OCI-LY1 (cell line): ENCODE results near the gene TTC24.

ENCODE experiments used
- H2AFZ ChIP-seq: fragments of 200-600 bp; sonication (generic), shearing (Covaris generic); 2 replicates; pipeline ENCODE4 v1.6.0; 2014; ENCODE audit warnings: antibody characterized with exemption, mild to moderate bottlenecking, low read length
- H3F3A ChIP-seq: fragments of 200-600 bp; sonication (generic), shearing (Covaris generic); 2 replicates; pipeline ENCODE4 v1.6.0; 2014; ENCODE audit warnings: mild to moderate bottlenecking, antibody characterized with exemption, low read length, moderate library complexity; ENCODE audit not compliant: insufficient read depth
- H3K27ac ChIP-seq: fragments of 200-600 bp; sonication (generic); 2 replicates; pipeline ENCODE4 v1.5.1; 2014; ENCODE audit warnings: low read length, mixed run types, mild to moderate bottlenecking, low read depth; ENCODE audit not compliant: poor library complexity, severe bottlenecking
- H3K27me3 ChIP-seq: fragments of 200-600 bp; sonication (generic); 2 replicates; pipeline ENCODE4 v1.6.0; 2014; ENCODE audit warnings: antibody characterized with exemption, mild to moderate bottlenecking, low read length, moderate library complexity; ENCODE audit not compliant: insufficient read depth
- H3K36me3 ChIP-seq: fragments of 200-600 bp; sonication (generic); 2 replicates; pipeline ENCODE4 v1.6.1; 2014; ENCODE audit warnings: mild to moderate bottlenecking, antibody characterized with exemption, low read length, moderate library complexity, mixed read lengths; ENCODE audit not compliant: insufficient read depth
- H3K4me1 ChIP-seq: fragments of 200-600 bp; sonication (generic); 2 replicates; pipeline ENCODE4 v1.5.1; 2014; ENCODE audit warnings: mild to moderate bottlenecking, low read length, moderate library complexity; ENCODE audit not compliant: insufficient read depth, severe bottlenecking
- H3K4me2 ChIP-seq: fragments of 200-600 bp; sonication (generic), shearing (Covaris generic); 2 replicates; pipeline ENCODE4 v1.6.1; 2014; ENCODE audit warnings: low read length
- H3K4me3 ChIP-seq: fragments of 200-600 bp; sonication (generic); 2 replicates; pipeline ENCODE4 v1.5.1; 2014; ENCODE audit warnings: low read length, low read depth, mild to moderate bottlenecking, mixed read lengths; ENCODE audit not compliant: poor library complexity, severe bottlenecking
- H3K79me2 ChIP-seq: fragments of 200-600 bp; shearing (Covaris generic); 2 replicates; pipeline ENCODE4 v1.6.1; 2016; ENCODE audit warnings: mixed run types, low read length, mixed read lengths; ENCODE audit not compliant: insufficient read depth
- H3K9ac ChIP-seq: fragments of 200-600 bp; sonication (generic), shearing (Covaris generic); 2 replicates; pipeline ENCODE4 v1.6.1; 2014; ENCODE audit warnings: mild to moderate bottlenecking, low read length, mixed read lengths
- H3K9me2 ChIP-seq: fragments of 200-600 bp; sonication (generic), shearing (Covaris generic); 2 replicates; pipeline ENCODE4 v1.6.1; 2014; ENCODE audit warnings: low read depth, mild to moderate bottlenecking, low read length, mixed read lengths
- H3K9me3 ChIP-seq: fragments of 200-600 bp; shearing (Covaris generic); 2 replicates; pipeline ENCODE4 v1.6.1; 2014; ENCODE audit warnings: low read length, mixed read lengths
- H4K20me1 ChIP-seq: fragments of 200-600 bp; sonication (generic), shearing (Covaris generic); 2 replicates; pipeline ENCODE4 v1.6.0; 2016; ENCODE audit warnings: mild to moderate bottlenecking, low read length; ENCODE audit not compliant: insufficient read depth
- CTCF ChIP-seq: fragments of 200-600 bp; sonication (generic), shearing (Covaris generic); IDR thresholded peaks from 2 replicates; pipeline ENCODE4 v1.5.1; 2017; ENCODE audit warnings: mild to moderate bottlenecking, antibody characterized with exemption, low read length, moderate library complexity, mixed read lengths
- EZH2 ChIP-seq: fragments of 200-600 bp; sonication (generic), shearing (Covaris generic); IDR thresholded peaks from 2 replicates; pipeline ENCODE4 v1.8.0; 2017; ENCODE audit warnings: borderline replicate concordance, mixed run types, mild to moderate bottlenecking, antibody characterized with exemption, low read length, moderate library complexity, mixed read lengths

TTC24 gene

DNA sequence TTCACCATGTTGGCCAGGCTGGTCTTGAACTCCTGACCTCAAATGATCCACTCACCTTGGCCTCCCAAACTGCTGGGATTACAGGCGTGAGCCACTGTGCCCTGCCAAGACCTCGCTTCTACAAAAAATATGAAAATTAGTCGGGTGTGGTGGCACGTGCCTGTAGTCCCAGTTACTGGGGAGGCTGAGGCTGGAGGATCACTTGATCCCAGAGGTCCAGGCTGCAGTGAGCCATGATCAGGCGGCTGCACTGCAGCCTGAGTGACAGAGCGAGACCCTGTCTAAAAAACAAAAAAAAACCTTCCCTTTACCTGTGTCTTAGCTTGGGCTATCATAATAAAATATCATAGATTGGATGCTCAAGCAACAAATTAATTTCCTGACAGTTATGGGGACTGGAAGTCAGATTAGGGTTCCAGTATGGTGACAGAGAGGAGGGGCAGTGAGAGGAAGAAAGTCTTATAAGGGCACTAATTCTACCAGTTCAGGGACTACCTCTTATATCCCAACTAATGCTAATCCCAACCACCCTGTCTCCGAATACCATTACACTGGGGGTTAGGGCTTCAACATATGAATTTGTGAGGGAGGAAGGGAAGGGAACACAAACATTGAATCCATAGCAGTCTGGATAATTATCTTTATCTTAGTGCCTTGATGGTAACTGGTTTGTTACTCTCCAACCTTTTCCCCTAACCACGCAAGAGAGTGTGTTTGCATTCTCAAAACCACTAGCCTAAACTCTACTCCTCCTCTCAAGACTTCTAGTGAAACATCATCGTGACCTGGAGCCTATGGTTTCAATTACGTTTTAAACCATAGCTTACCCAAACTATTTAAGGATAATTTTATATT, 11.0 kb downstream of the TTC24 start:
- peaks cover 24% of the 10 kb centered on the region for H3K4me1 ChIP-seq
- peak overlapping the region; percentile 92 for H3K9ac ChIP-seq
- H3K4me3 ChIP-seq = peak overlapping the region; percentile 82
- H3K27me3 ChIP-seq = no peaks in the 10 kb centered on the region
- peak overlapping the region; percentile 94 for H3K4me2 ChIP-seq
- peak overlapping the region; percentile 50; the same call in 1 of the 2 replicates for H2AFZ ChIP-seq
- H3K36me3 ChIP-seq = peaks cover 23% of the 10 kb centered on the region; the same call in 1 of the 2 replicates
- H3K9me2 ChIP-seq = no peaks in the 10 kb centered on the region
- H4K20me1 ChIP-seq = no peaks in the 10 kb centered on the region
- no peak for TF ChIP-seq EZH2
- TF ChIP-seq CTCF = no peak
- no peaks in the 10 kb centered on the region for H3K9me3 ChIP-seq
- H3K27ac ChIP-seq = peak overlapping the region; percentile 52
- no peaks in the 10 kb centered on the region for H3K79me2 ChIP-seq
- H3F3A ChIP-seq = 0 out of 2 replicates have a peak, but pooled peaks cover 4% of the 10 kb centered on the region

GRCh38 chr1:156591181-156591431, 11.6 kb downstream of the TTC24 start:
- H4K20me1 ChIP-seq = no peaks in the 10 kb centered on the region
- H3K4me2 ChIP-seq = peak overlapping the region; percentile 94
- H3K36me3 ChIP-seq = peaks cover 28% of the 10 kb centered on the region
- H3K79me2 ChIP-seq = no peaks in the 10 kb centered on the region
- H3F3A ChIP-seq = 0 out of 2 replicates have a peak, but pooled peaks cover 4% of the 10 kb centered on the region
- peak overlapping the region; percentile 92 for H3K9ac ChIP-seq
- peak overlapping the region; percentile 52 for H3K27ac ChIP-seq
- peak overlapping the region; percentile 50; the same call in 1 of the 2 replicates for H2AFZ ChIP-seq
- H3K27me3 ChIP-seq = no peaks in the 10 kb centered on the region
- no peaks in the 10 kb centered on the region for H3K9me2 ChIP-seq
- no peak for TF ChIP-seq EZH2
- no peak for TF ChIP-seq CTCF
- peaks cover 24% of the 10 kb centered on the region for H3K4me1 ChIP-seq
- H3K9me3 ChIP-seq = no peaks in the 10 kb centered on the region
- peak overlapping the region; percentile 82 for H3K4me3 ChIP-seq

GRCh38 chr1:156591432-156592157, 12.1 kb downstream of the TTC24 start, which contains the start of gene NAXE:
NAXE (plus strand) TSS chr1:156591776; CDS start chr1:156591805, 29 bp downstream.
- Histone ChIP-seq H3K4me2 (peak within 1 kb of the TSS; percentile 94), H4K20me1 (no peaks in the 10 kb centered on the region), H3K9ac (peak within 1 kb of the TSS; percentile 92), H2AFZ (peak within 1 kb of the TSS; percentile 50; the same call in 1 of the 2 replicates), H3K36me3 (peaks cover 33% of the 10 kb centered on the region), H3K4me3 (peak within 1 kb of the TSS; percentile 82), H3K27me3 (no peaks in the 10 kb centered on the region), H3K27ac (peak within 1 kb of the TSS; percentile 67), H3F3A (0 out of 2 replicates have a peak, but pooled peaks cover 4% of the 10 kb centered on the region), H3K4me1 (peaks cover 24% of the 10 kb centered on the region), H3K9me2 (no peaks in the 10 kb centered on the region), H3K79me2 (no peaks in the 10 kb centered on the region), H3K9me3 (no peaks in the 10 kb centered on the region)
- TF ChIP-seq EZH2 = no peak
- no peak for TF ChIP-seq CTCF
